SIG-M5 (cell line): Measurements from ENCODE around the gene NOTO.

Source experiments
- DNase-seq: peaks from one replicate; lab custom pipeline; 2025; lab: John Stamatoyannopoulos, UW

The NOTO gene

GRCh38 chr2:73233932-73234832 lies 31.8 kb downstream of the NOTO start, which contains the start of gene CCT7:
Gene CCT7 (plus strand): TSS chr2:73234308. CDS start chr2:73234379, 71 bp downstream.
- DNase-seq: peak; percentile 56

- no peak for DNase-seq
Measured at GRCh38 chr2:73235315-73236028, 33.1 kb downstream of the NOTO start.

- DNase-seq: no peak
Measured at GRCh38 chr2:73237168-73237567, 34.8 kb downstream of the NOTO start.

GRCh38 chr2:73238149-73238548 lies 35.8 kb downstream of the NOTO start:
- no peak for DNase-seq

- no peak for DNase-seq
Measured at GRCh38 chr2:73238976-73239375, 36.6 kb downstream of the NOTO start.

- no peak for DNase-seq
Measured at GRCh38 chr2:73239776-73240175, 37.4 kb downstream of the NOTO start.

GRCh38 chr2:73243884-73244570 lies 41.7 kb downstream of the NOTO start:
- DNase-seq: no peak

GRCh38 chr2:73244580-73244979 lies 42.2 kb downstream of the NOTO start:
- DNase-seq: no peak

GRCh38 chr2:73246850-73247249 lies 44.5 kb downstream of the NOTO start:
- no peak for DNase-seq

GRCh38 chr2:73249636-73250035 lies 47.3 kb downstream of the NOTO start:
- DNase-seq: no peak

GRCh38 chr2:73250872-73251846 lies 48.8 kb downstream of the NOTO start:
- DNase-seq: no peak

GRCh38 chr2:73252238-73253027 lies 50.1 kb downstream of the NOTO start:
- no peak for DNase-seq

- DNase-seq: no peak
Measured at GRCh38 chr2:73253400-73253799, 51.0 kb downstream of the NOTO start.

GRCh38 chr2:73253901-73254300 lies 51.5 kb downstream of the NOTO start:
- DNase-seq: no peak

- no peak for DNase-seq
Measured at GRCh38 chr2:73254343-73255006, 52.1 kb downstream of the NOTO start.

- DNase-seq: no peak
Measured at GRCh38 chr2:73255007-73255644, 52.8 kb downstream of the NOTO start.

- no peak for DNase-seq
Measured at GRCh38 chr2:73255907-73256617, 53.7 kb downstream of the NOTO start.

- DNase-seq: no peak
Measured at GRCh38 chr2:73256618-73256922, 54.2 kb downstream of the NOTO start.

- DNase-seq: no peak
Measured at GRCh38 chr2:73257021-73257420, 54.6 kb downstream of the NOTO start.
